Suppressor macrophage (primary cell): ENCODE measurements around the gene CPNE4.

Source experiments
- DNase-seq, 4 experiments: peaks; one replicate each; pipeline ENCODE4 v3.0.0-alpha.2; 2020 to 2022

Gene CPNE4

GRCh38 chr3:131868203-131868602 lies 166.6 kb downstream of the CPNE4 start:
- DNase-seq, result no peak

GRCh38 chr3:131856171-131856570 lies 178.6 kb downstream of the CPNE4 start:
- no peak for DNase-seq

GRCh38 chr3:131850223-131850622 lies 184.6 kb downstream of the CPNE4 start:
- DNase-seq, result no peak

DNA sequence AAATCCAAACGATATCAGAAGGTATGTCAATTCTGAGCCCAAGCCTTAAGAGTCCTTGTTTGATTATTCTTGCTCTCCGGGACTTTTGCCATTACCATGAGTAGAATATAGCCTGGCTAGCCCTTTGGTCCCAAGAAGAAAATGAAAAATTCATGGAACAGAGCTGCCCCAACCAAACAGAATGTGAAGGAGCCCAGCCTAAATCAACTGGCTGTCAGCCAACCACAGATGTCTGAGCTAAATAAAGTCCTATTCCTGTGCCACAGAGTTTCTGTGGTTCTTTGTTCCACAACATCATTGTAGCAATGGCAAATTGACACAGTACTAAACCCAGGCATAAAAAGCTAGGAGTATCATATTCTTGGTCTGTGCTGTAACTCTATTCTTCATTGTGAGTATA lies 185.2 kb downstream of the CPNE4 start:
- no peak for DNase-seq

DNA sequence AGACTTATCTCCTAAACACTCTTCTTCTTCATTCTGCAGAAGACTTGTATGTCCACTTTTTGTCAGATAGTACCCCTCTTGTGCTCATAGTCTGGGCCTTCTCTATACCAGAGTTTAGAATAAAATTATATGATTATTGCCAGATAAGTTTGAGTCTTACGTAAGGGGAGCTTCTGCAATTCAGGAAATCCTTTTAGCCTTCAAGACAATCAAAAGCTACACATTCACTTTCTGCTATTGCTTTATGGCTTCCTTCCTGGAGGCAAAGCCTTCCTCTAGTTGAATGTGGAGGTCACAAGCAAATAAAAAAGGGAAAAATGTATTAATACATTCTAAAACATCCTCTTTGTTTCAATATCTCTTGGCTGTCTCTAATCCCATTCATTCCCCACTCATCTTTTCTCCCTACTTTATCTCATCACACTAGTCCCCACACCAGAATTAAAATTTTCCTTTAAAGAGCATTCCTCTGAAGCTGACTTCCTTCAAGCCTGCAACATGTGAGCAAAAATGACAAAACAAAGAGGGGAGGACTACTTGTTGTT lies 186.8 kb downstream of the CPNE4 start:
- DNase-seq, result peak in 2 of 4 experiments; percentile 14 to 23

GRCh38 chr3:131846296-131846924 lies 188.4 kb downstream of the CPNE4 start:
- no peak for DNase-seq

DNA sequence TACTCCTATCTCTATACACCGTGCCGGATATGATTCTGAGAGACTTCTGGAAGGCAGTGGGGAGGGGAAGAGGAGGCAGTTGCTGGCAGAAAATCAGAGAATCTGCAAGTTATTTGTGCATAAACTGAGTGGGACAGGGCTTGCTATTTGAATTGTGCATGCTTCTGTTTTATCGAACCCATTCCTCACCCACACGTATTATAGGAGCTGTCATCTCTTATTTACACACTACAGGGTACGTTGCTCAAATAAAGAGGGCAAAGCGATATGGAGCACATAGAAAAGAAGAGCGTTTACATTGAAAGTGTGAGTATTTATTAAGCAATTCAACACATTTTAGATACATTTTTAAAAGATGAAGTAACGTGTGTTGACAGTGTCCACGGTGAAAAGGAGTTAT lies 191.6 kb downstream of the CPNE4 start:
- no peak for DNase-seq

GRCh38 chr3:131840156-131840797 lies 194.5 kb downstream of the CPNE4 start:
- DNase-seq, result no peak

DNA sequence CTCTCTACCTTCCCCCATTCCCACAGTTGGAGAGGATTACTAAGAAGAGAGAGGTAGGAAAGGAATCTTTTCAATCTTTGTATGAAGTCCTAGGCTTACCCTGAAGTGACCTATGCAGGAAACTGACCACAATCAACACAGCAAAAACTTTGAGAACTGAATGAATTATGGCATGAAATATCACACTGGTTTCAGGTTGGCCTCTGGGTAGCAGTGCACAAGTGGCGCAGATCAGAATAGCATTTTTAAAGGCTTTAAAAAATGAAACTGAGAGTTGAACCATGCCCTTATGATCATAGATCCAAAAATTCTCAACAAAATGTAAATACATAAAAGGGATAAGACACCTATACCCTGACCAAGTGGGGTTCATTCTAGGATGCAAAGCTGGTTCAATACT lies 198.9 kb downstream of the CPNE4 start:
- DNase-seq, result no peak

DNA sequence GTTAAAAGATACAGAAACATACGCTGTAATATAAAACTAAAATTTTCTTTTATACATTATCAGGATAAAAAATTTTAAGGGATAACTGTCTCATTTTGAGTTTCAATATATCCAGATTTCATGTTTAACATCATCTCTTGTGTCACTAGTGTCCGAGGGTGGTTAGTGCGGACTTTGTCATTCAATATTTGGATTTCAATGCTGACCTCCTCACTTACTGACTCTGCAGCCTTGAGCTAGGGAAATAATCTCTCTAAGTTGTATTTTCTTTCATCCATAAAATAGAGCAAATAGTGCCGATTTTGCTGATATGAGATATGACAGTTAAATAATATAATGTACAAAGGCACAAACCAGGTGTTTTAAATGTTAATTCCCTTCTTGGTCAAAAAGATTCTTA lies 203.2 kb downstream of the CPNE4 start:
- DNase-seq, result no peak

DNA sequence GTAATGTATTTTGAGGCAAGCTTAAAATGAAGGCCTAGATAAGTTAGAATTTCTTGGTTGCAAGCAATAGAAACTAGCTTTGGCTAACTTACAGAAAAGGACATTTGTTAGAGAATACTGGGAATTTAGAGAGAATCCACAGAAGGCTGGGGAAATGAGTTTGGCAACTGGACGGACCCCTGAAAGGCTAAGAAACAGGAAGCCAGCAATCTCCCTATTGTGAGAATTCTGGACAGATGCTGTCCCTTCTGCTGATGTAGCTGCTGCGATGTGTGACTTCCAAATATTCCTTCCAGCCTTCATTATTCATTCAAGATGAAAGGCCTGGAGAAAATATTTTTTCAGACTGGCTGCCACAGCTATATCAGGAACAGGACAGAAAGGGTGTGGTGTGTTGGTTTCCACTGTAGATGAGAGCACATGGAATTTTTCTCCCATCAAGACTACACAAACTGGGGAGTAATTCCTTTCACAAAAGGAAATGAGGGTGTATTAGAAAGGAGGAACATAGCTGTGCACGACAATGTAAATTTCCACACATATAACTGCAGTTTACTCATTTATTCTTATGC lies 213.5 kb downstream of the CPNE4 start:
- no peak for DNase-seq

- no peak for DNase-seq
Observed at GRCh38 chr3:131819381-131820055, 215.3 kb downstream of the CPNE4 start.

DNA sequence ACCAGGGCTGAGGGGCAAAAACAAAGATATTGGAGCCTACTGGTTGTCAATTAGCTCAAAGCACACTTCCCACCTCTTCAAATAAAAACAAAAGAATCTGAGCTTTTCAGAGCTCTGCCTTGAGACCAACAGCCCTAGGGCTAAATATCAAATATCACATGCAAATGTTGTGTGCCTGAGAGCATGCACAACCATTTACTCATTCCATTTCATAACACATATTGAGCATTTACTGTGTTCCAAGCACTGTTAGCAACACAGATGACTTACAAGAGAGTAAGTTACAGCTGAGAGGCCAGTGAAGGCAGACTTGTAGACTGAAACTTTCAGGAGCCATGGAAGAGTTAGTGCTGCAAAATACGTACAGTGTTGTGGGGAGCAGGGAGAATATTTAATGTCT lies 222.4 kb downstream of the CPNE4 start:
- DNase-seq, result no peak

GRCh38 chr3:131811481-131811880 lies 223.3 kb downstream of the CPNE4 start:
- DNase-seq, result no peak

- no peak for DNase-seq
Observed at GRCh38 chr3:131807822-131808221, 227.0 kb downstream of the CPNE4 start.

DNA sequence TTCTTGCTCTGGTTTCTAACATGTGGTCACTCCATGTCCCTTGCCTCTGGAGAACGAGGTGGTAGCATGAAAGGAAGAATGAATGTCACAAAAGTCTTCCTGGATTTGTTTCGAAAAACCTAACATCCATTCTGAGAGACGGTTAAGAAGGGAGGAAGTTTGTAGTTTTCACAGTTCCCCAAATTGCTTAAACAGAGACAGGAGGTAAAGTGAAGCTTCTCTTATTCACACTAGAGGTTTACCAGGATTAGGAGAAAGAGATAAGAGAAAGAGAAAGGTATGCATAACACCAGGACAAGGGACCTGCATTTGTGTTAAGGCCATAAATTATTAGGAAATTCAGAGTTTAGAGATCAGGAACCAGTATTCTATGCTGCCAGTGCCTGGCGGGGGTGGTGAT lies 228.1 kb downstream of the CPNE4 start:
- peak in 2 of 4 experiments; percentile 16 to 29 for DNase-seq

GRCh38 chr3:131804565-131805133 lies 230.2 kb downstream of the CPNE4 start:
- no peak for DNase-seq

DNA sequence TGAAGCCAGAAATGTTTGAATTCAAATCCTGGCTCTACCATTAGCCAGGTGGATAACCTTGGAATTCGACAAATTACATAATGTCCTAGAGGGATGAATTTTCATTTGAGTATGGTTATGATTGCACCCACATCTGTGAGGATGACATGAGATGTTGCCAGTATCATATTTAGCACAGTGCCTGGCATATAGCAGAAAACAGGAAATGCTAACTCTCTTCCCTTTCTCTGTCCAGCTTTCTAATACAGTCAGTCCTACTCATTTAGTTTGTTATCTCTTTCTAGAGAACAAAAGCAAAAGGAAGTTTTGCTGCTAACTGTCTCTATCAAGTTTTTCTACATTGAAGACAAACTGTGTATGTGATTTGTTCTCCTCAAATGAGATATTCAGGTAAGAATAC lies 231.7 kb downstream of the CPNE4 start:
- DNase-seq, result peak in 2 of 4 experiments; percentile 8 to 19

DNA sequence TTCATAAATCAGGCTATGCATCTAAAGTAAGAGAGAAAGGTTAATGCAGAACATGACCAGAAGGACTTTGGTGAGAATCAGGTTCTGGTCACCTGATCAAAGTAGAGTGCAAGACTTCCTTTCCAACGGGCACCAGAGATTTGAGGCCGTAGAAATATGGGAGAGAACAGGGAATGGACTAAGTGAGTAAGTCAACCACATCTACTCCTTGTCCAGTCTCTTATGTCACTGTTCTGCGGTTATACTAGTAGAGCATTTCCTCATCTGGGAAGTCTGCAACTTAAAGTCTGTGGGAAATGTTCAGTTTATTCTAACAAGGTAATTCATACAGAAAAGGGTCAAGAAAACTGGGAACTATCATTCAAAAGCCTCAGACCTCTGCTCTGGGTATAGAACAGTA lies 232.8 kb downstream of the CPNE4 start:
- DNase-seq, result peak in 2 of 4 experiments; percentile 8 to 16

DNA sequence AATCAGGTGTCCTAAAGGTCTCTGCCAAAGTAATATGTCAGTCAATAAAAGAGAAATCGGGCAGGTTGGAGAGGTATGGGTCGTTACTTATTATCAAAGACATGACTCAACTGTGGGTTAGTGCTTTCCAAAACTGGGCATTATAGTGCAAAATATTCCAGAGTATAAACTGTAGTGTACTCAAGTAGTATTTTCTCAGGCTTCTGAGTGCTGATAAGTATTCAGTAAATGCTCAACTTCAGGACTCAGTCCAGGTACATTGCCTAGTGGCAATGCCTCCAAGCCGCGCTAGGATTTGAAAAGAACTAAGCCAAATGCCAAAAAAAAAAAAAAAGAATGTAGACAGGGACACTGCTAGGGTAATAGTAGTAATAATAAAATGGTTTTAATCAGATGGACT lies 233.2 kb downstream of the CPNE4 start:
- no peak for DNase-seq

- no peak for DNase-seq
Observed at GRCh38 chr3:131797776-131798175, 237.0 kb downstream of the CPNE4 start.

DNA sequence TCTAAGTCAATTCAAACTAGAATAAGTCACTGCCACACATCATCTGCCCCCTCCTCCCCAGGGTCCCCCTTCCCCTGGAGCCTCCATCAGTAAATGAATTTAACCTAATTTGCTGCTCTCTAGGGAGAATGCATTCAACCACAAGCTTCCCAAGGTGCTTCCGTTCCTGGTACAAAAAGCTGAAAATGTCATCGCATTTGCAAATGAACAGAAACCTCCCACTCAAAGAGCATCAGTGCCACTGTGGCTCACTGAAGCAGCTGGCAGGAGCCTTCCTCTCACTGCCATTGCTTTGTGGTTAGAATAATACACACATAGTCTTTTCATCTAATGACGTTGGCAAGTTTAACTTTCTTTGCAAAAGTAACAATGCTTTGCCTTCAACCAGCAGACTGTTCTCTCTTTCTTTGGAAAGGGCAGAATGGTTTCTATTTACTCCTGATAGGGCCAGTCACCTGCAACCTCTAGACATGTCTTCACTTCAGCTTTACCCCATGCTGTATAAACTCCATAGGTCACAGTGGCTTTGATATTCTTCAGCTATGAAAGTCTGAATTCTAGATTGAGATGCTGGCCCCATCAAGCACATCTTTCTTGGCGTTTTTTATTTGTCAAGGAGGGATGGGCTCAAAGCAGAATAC lies 238.1 kb downstream of the CPNE4 start:
- no peak for DNase-seq

- no peak for DNase-seq
Observed at GRCh38 chr3:131796111-131796510, 238.7 kb downstream of the CPNE4 start.
